Measurements from ENCODE around the gene FAM168A.
"Not testable (repeated sequence)": the region's sequence is repeated elsewhere in the genome, so short reads cannot be mapped to it uniquely, and the experiment has no call there.

Gene FAM168A

GRCh38 chr11:73592640-73593039, 5.3 kb downstream of the FAM168A start:
- no peak for DNase-seq (ENCODE audit: low spot score)

GRCh38 chr11:73591743-73592142, 6.2 kb downstream of the FAM168A start:
- no peak for DNase-seq (ENCODE audit: low spot score)

- DNase-seq (ENCODE audit: low spot score): no peak
These were observed 6.9 kb downstream of the FAM168A start for GRCh38 chr11:73590991-73591390.

- no peak for DNase-seq (ENCODE audit: low spot score)
These were observed 11.1 kb downstream of the FAM168A start for GRCh38 chr11:73586791-73587190.

- no peak for DNase-seq (ENCODE audit: low spot score)
These were observed 11.9 kb downstream of the FAM168A start for GRCh38 chr11:73585834-73586575.

GRCh38 chr11:73584831-73585230, 13.1 kb downstream of the FAM168A start:
- DNase-seq (ENCODE audit: low spot score): no peak

GRCh38 chr11:73582653-73583052, 15.3 kb downstream of the FAM168A start:
- DNase-seq (ENCODE audit: low spot score): no peak

- not testable (repeated sequence) for DNase-seq (ENCODE audit: low spot score)
These were observed 17.2 kb downstream of the FAM168A start for GRCh38 chr11:73580749-73581148.

- DNase-seq (ENCODE audit: low spot score): no peak
These were observed 18.1 kb downstream of the FAM168A start for GRCh38 chr11:73579641-73580434.

- DNase-seq (ENCODE audit: low spot score): peak; percentile 64
These were observed 19.2 kb downstream of the FAM168A start for GRCh38 chr11:73578592-73579185.

GRCh38 chr11:73577496-73577917, 20.4 kb downstream of the FAM168A start:
- peak; percentile 19 for DNase-seq (ENCODE audit: low spot score)

- no peak for DNase-seq (ENCODE audit: low spot score)
These were observed 21.7 kb downstream of the FAM168A start for GRCh38 chr11:73576185-73576614.

GRCh38 chr11:73571982-73572381, 25.9 kb downstream of the FAM168A start:
- not testable (repeated sequence) for DNase-seq (ENCODE audit: low spot score)

GRCh38 chr11:73570415-73571114, 27.3 kb downstream of the FAM168A start:
- no peak for DNase-seq (ENCODE audit: low spot score)

GRCh38 chr11:73566977-73567755, 30.7 kb downstream of the FAM168A start:
- DNase-seq (ENCODE audit: low spot score): no peak

GRCh38 chr11:73566422-73566821, 31.5 kb downstream of the FAM168A start:
- DNase-seq (ENCODE audit: low spot score): no peak

- no peak for DNase-seq (ENCODE audit: low spot score)
These were observed 32.1 kb downstream of the FAM168A start for GRCh38 chr11:73565804-73566203.

GRCh38 chr11:73564903-73565302, 33.0 kb downstream of the FAM168A start:
- DNase-seq (ENCODE audit: low spot score): no peak

GRCh38 chr11:73563539-73564200, 34.2 kb downstream of the FAM168A start:
- DNase-seq (ENCODE audit: low spot score): no peak

- no peak for DNase-seq (ENCODE audit: low spot score)
These were observed 38.2 kb downstream of the FAM168A start for GRCh38 chr11:73559743-73560142.

GRCh38 chr11:73556966-73557365, 40.9 kb downstream of the FAM168A start:
- no peak for DNase-seq (ENCODE audit: low spot score)

Data from activated CD4-positive, alpha-beta T cell treated with anti-CD3 and anti-CD28 coated beads, Interleukin-2, Interleukin-4, amounts not matched to agents 100 ng/mL and 50 ng/mL, durations not matched to agents 16 hours and 8 hours (primary cell).